Measurements from ENCODE around the gene ZBTB46.
"Not testable (repeated sequence)": the region's sequence is repeated elsewhere in the genome, so short reads cannot be mapped to it uniquely, and the experiment has no call there.

Gene ZBTB46

DNA sequence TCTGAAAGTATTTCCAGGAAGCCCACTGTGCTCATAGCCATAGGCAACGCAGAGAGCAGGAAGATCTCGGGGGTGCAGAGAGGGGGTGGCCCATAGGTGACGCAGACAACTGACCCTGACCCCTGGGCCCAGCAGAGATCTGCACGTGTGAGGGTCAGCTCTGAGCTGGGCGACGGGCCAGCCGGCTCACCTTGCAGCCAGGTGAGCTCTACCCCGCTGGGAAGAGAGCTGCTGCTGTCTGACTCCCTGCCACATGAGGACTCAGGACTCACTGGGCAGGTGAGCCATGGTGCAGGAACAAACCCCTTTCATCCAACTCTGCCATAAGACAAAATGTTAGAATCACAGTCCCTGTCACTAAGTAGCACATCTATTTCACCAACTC lies 19.6 kb downstream of the ZBTB46 start:
- no peak for DNase-seq

DNA sequence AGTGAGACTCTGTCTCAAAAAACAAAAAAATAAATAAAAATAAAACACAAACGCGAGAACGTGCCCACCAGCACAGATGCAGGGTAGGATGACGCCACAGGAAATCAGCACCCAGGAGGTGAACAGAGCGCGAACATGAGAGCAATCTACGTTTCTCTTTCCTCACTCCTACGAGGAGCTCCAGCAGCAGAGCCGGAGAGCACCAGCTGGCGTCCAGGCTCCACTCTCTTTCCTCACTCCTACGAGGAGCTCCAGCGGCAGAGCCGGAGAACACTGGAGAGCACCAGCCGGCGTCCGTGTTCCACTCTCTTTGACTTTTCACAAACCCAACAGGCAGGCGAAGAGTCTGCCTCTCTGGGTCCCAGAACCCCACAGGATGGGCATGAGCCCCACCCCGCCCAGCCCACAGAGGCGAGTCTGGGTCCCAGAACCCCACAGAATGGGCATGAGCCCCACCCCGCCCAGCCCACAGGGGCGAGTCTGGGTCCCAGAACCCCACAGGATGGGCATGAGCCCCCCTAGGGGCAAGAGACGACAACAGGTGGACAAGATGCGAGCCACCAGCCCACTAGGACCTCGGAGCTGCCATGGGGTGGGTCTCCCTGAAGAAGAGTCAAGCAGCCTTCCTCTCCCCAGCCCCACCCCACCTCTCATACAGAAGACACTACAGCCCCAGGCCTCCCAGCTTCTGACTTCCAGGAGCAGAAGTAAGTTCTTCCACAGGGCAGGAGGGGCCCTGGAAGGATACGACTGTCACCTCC lies 20.2 kb downstream of the ZBTB46 start:
- no peak for DNase-seq

- no peak for DNase-seq
Measured at GRCh38 chr20:63809856-63810255, 21.2 kb downstream of the ZBTB46 start.

GRCh38 chr20:63808964-63809674 lies 21.9 kb downstream of the ZBTB46 start:
- DNase-seq, result no peak

DNA sequence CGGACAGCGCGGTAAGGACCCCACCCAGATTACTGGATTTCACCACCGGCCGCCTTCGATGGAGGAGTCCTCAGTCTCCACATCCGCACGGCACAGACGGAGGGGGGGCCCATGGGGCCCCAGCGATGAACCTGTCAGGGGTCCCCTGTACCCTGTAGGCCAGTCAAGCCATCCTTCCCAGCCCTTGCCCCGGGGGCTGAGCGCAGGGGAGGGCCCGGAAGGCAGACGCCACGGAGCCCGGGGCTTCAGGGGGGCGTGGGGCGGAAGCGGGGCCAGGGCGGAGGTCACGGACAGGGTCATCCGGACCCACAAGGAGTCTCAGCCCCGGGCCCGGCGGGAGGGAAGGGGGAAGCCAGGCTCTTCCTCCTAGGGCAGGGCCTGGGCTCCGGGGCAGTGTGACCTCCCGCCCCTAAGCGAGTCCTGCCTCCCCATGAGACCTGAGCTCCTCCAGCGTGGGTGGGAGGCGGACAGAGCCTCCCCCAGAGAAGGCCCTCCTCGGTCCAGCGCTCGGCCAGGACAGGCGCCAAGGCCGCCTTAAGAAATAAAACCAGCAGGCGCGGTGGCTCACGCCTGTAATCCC lies 22.8 kb downstream of the ZBTB46 start:
- no peak for DNase-seq

DNA sequence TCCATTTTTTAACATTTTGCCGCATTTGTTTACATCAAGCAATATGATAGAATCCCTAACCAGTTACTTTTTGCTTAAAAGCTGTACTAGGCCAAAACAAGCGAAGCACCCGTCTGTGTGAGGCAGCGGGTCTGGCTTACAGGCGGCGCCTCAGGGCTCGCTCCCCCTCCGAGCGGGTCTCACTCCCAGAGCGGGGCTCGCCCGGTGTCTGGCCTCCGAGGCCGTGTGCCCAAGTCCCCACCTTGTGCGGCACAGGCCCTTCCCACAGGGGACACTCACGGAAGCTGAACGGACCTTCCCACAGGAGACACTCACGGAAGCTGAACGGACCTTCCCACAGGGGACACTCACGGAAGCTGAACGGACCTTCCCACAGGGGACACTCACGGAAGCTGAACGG lies 23.4 kb downstream of the ZBTB46 start:
- DNase-seq, result no peak

GRCh38 chr20:63804308-63804636 lies 26.8 kb downstream of the ZBTB46 start:
- no peak for DNase-seq

DNA sequence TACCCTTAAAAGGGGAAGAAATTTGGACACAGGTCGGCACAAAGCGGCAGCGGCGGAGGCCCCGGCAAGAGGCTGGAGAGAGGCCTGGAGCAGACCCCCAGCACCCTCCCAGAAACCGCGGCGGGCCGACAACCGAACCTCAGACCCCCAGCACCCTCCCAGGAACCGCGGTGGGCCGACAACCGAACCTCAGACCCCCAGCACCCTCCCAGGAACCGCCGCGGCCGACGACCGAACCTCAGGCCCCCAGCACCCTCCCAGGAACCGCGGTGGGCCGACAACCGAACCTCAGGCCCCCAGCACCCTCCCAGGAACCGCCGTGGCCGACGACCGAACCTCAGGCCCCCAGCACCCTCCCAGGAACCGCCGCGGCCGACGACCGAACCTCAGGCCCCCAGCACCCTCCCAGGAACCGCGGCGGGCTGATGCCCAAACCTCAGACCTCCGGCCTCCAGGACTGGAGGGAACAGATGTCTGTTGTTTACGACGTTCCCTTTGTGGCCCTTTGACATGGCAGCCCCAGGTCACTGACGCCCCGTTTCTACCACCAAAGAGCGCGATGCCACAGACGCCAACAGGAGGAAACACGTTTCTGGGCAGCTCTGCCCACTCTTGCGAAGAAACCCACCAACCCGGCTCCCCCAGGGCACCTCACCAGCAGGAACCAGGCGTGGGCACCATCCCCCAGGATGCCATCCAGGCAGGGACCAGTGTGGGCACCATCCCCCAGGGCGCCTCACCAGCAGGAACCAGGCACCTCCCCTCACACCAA lies 28.4 kb downstream of the ZBTB46 start:
- no peak for DNase-seq

GRCh38 chr20:63801174-63801573 lies 29.9 kb downstream of the ZBTB46 start:
- not testable (repeated sequence) for DNase-seq

- not testable (repeated sequence) for DNase-seq
Measured at GRCh38 chr20:63800411-63800810, 30.7 kb downstream of the ZBTB46 start.

- not testable (repeated sequence) for DNase-seq
Measured at GRCh38 chr20:63799127-63799526, 31.9 kb downstream of the ZBTB46 start.

GRCh38 chr20:63797175-63797574 lies 33.9 kb downstream of the ZBTB46 start:
- DNase-seq, result not testable (repeated sequence)

GRCh38 chr20:63795178-63795830 lies 35.8 kb downstream of the ZBTB46 start:
- DNase-seq, result no peak

GRCh38 chr20:63794614-63795013 lies 36.5 kb downstream of the ZBTB46 start:
- no peak for DNase-seq

DNA sequence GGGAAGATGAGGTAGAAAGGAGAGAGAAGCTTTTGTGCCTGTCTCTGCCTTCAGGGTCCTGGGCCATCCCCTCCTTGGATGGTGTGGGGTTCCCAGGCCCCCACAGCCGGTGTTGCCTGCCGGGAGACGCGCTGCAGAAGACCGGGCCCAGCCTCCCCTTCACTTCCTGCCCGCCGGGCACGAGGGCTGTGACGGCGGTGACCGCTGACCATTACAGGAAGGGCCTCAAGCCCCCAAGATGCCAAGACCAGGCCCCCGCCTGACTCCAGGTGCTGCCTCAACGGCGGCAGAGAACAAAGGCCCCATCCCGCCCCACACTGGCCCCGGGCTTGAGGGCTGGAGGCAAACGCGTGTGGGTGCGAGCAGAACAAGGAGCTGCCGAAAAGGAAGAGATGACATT lies 38.2 kb downstream of the ZBTB46 start:
- DNase-seq, result no peak

GRCh38 chr20:63791497-63792156 lies 39.4 kb downstream of the ZBTB46 start:
- no peak for DNase-seq

- no peak for DNase-seq
Measured at GRCh38 chr20:63790572-63791168, 40.4 kb downstream of the ZBTB46 start.

GRCh38 chr20:63789836-63790571 lies 41.1 kb downstream of the ZBTB46 start:
- no peak for DNase-seq

DNA sequence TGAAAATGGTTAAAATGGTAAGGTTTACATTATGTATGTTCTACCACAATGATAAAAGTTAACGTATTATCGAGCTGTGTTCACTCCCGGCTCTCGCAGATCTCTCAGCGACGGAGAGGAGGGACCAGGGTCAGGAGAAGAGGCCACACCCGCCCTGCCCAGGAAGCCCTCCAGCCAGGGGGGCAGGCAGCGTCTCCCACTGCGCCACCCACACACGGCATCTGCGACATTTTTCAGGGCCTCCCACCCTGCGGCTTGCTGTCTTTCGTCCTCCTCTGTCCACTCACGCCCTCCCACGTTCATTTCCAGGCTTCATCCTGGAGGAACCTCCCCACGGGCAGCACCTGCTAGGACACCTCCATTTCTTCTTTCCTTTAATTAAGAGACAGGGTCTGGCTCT lies 43.3 kb downstream of the ZBTB46 start:
- DNase-seq, result no peak

- no peak for DNase-seq
Measured at GRCh38 chr20:63787302-63787701, 43.8 kb downstream of the ZBTB46 start.

GRCh38 chr20:63785691-63786131 lies 45.4 kb downstream of the ZBTB46 start:
- DNase-seq, result no peak

Data from stimulated activated CD4-positive, alpha-beta T cell treated with anti-CD3 and anti-CD28 coated beads, Interleukin-4, amount 100 ng/mL, for 24 hours (primary cell).